ENCODE measurements around the gene HMGXB4. TPM values are rescaled to one million over a fixed set of nuclear protein-coding genes. Genes with fewer than 3 reads are reported as not detected.

The HMGXB4 gene
- total RNA-seq, 2 experiments from 2014 or later: 33.7 to 38.2 TPM

DNA sequence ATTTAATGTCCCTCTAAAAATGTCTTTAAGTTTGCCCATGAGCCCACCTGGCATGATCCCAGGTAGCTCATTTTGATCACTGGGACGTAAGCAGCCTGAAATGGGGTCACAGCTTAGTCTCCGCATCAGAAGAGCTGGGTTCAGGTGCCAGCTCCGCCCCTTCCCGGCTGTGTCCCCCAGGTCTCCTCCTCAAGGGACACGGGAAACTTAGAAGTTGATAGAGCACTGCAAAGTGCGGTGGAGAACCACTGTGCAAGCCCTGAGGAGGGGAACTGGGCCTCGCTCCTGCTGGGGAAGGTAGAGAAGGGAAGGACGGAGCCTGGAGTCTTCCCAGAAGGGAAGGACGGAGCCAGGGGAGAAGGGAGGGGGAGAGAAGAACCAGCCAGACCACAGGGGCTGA lies 50.1 kb downstream of the HMGXB4 start:
- ChIA-PET CTCF (interaction anchor here (1.1 to 1.8 kb wide), 3 partner anchors 9 to 43 kb away, joined by 4 to 8 read pairs (median 4); no protein-coding TSS in a partner anchor), POLR2A (interaction anchor here (1.1 kb wide), 1 partner anchor 13 kb away, joined by 3 read pairs; no protein-coding TSS in a partner anchor)
- intact Hi-C loops (cut with micrococcal nuclease): no loop called here
- TF ChIP-seq, protein P1, sequence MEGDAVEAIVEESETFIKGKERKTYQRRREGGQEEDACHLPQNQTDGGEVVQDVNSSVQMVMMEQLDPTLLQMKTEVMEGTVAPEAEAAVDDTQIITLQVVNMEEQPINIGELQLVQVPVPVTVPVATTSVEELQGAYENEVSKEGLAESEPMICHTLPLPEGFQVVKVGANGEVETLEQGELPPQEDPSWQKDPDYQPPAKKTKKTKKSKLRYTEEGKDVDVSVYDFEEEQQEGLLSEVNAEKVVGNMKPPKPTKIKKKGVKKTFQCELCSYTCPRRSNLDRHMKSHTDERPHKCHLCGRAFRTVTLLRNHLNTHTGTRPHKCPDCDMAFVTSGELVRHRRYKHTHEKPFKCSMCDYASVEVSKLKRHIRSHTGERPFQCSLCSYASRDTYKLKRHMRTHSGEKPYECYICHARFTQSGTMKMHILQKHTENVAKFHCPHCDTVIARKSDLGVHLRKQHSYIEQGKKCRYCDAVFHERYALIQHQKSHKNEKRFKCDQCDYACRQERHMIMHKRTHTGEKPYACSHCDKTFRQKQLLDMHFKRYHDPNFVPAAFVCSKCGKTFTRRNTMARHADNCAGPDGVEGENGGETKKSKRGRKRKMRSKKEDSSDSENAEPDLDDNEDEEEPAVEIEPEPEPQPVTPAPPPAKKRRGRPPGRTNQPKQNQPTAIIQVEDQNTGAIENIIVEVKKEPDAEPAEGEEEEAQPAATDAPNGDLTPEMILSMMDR (IDR thresholded peaks at IDR 0.05): no peak
- ATAC-seq (no peak), DNase-seq (no peak)
- Mint-ChIP-seq H3K9me3 (no peaks in the 10 kb centered on the region), H3K27me3 (no peaks in the 10 kb centered on the region), H3K4me1 (ENCODE audit: low read depth) (peaks cover 71% of the 10 kb centered on the region), H3K27ac (no peak overlapping the region), H3K36me3 (ENCODE audit: low read depth) (no peaks in the 10 kb centered on the region), H3K4me3 (no peak overlapping the region)

DNA sequence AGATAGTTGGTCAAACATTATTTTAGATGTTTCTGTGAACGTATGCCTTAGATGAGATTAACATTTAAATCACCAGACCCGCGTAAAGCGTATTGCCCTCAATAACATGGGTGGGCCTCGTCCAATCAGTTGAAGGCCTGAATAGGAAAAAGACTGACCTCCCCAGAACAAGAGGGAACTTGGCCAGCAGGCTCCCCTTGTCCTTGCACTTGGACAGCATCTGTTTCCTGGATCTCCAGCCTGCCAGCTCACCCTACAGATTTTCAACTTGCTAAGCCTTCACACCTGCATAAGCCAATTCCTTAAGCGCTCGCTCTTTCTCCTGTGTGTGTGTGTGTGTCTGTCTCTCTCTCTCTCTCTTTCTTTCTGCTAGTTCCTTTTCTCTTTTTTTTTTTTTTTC lies 50.6 kb downstream of the HMGXB4 start:
- H3K27ac Mint-ChIP-seq: no peak overlapping the region
- no peak for ATAC-seq
- no peak for DNase-seq
- H3K4me1 Mint-ChIP-seq (ENCODE audit: low read depth): peaks cover 76% of the 10 kb centered on the region
- H3K4me3 Mint-ChIP-seq: no peak overlapping the region
- intact Hi-C loops (cut with micrococcal nuclease): no loop called here
- no peaks in the 10 kb centered on the region for H3K9me3 Mint-ChIP-seq
- no peaks in the 10 kb centered on the region for H3K36me3 Mint-ChIP-seq (ENCODE audit: low read depth)
- POLR2A ChIA-PET: no interaction called here
- CTCF ChIA-PET: no interaction called here
- no peaks in the 10 kb centered on the region for H3K27me3 Mint-ChIP-seq
- TF ChIP-seq, protein P1 (IDR thresholded peaks at IDR 0.05): no peak

DNA sequence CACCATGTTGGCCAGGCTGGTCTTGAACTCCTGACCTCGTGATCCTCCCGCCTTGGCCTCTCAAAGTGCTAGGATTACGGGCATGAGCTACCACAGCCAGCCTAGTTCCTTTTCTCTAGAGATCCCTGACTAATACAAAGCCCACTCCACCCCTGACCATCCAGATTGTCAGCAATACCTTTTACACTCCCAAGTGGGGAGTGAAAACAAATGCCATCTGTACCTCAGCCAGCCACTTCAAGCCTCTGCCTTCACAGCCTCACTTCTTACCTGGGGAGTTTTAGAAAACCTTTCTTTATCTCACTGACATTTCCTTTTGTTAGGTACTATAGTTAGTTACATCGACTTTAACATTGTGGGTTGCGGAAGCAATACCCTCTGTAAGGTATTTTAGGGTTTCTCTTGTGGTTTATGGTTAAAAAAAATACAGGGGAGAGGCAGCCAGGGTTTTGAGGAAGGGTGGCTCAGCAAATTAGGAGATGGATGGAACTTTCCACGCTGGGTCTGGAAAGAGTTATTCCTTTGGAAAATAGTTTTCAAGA lies 51.3 kb downstream of the HMGXB4 start:
- ChIA-PET POLR2A (no interaction called here), CTCF (no interaction called here)
- Mint-ChIP-seq H3K4me1 (ENCODE audit: low read depth) (peaks cover 76% of the 10 kb centered on the region), H3K36me3 (ENCODE audit: low read depth) (no peaks in the 10 kb centered on the region), H3K27me3 (no peaks in the 10 kb centered on the region), H3K4me3 (no peak overlapping the region), H3K9me3 (no peaks in the 10 kb centered on the region), H3K27ac (peak overlapping the region; percentile 56)
- TF ChIP-seq, protein P1 (IDR thresholded peaks at IDR 0.05): no peak
- no peak for DNase-seq
- intact Hi-C loops (cut with micrococcal nuclease): no loop called here
- ATAC-seq: peak; percentile 15

DNA sequence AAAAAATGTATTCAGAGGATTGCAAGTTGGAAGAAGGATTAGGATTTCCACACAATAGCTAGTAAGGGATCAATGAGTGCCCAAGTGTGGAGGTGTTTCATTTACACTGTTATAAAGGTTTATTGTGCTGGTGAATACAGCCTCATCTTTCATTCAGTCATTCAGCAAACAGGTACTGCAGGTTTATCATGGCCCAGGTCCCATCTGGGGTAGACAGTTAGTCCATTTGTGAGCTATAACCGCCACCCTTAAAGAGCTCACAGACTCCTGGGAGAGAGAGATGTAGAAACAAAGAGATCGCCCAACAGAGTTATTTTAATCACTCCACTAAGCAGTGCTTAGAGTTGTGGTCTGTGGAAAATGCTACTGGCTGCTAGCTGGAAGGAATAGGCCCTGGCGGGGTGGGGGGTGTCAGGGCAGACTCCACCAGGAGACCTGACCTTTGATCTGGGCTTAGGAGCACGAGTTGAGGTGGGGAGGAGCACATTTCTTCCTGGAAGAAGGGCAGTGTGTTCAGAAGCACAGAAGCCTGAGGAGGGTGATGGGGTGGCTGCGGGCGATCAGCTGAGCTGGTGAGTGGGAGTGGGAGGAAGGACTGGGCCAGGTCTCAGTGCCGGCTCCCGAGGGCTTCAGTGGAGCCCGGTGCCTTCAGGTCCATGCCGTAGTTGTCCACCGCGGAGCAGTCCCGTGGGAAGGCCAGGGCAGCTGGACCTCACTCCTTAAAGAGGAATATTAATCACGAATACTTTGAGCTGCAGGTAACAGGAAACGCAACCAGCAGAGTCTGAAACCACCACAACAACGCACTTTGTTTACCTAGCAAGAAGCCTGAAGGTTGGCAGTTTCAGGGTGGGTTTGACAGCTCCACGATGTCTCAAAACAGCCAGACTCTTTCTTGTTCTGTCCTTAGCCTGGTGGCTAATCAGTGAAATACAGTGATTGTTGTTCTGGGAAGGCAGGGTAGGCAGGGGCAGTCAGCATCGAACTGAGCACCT lies 53.6 kb downstream of the HMGXB4 start:
- POLR2A ChIA-PET: interaction anchor here (1.1 kb wide), 1 partner anchor 20 kb away, joined by 5 read pairs; no protein-coding TSS in a partner anchor
- Mint-ChIP-seq H3K27me3 (no peaks in the 10 kb centered on the region), H3K4me3 (no peak overlapping the region), H3K4me1 (ENCODE audit: low read depth) (peaks cover 75% of the 10 kb centered on the region), H3K27ac (peak overlapping the region; percentile 74), H3K9me3 (no peaks in the 10 kb centered on the region), H3K36me3 (ENCODE audit: low read depth) (no peaks in the 10 kb centered on the region)
- CTCF ChIA-PET: interaction anchor here (1.1 kb wide), 2 partner anchors 18 to 53 kb away, joined by 3 read pairs; no protein-coding TSS in a partner anchor
- ATAC-seq (no peak), DNase-seq (no peak)
- intact Hi-C loops (cut with micrococcal nuclease): no loop called here
- TF ChIP-seq, protein P1 (IDR thresholded peaks at IDR 0.05): no peak
